ENCODE measurements around the gene CCL19.

DNA sequence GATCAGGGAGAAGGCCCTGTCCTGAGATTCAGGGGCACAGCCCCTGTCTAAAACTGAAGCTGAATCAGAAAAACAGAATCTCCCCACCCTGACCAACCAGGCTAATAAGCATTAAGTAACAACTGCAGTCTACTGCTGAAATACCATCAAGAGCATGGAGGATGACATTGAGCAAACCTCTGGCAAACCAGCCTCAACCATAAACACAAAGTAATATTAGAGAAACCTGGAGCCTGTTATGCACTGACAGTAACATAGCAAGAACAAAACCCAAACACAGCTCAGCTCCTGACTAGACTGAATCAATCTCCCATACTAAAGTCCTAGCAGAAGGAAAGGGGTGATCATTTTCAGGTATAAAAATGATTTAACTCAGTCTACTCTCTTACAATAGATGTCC is 43.6 kb upstream of the CCL19 start:
- TF ChIP-seq, protein P1, sequence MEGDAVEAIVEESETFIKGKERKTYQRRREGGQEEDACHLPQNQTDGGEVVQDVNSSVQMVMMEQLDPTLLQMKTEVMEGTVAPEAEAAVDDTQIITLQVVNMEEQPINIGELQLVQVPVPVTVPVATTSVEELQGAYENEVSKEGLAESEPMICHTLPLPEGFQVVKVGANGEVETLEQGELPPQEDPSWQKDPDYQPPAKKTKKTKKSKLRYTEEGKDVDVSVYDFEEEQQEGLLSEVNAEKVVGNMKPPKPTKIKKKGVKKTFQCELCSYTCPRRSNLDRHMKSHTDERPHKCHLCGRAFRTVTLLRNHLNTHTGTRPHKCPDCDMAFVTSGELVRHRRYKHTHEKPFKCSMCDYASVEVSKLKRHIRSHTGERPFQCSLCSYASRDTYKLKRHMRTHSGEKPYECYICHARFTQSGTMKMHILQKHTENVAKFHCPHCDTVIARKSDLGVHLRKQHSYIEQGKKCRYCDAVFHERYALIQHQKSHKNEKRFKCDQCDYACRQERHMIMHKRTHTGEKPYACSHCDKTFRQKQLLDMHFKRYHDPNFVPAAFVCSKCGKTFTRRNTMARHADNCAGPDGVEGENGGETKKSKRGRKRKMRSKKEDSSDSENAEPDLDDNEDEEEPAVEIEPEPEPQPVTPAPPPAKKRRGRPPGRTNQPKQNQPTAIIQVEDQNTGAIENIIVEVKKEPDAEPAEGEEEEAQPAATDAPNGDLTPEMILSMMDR (IDR thresholded peaks at IDR 0.05; ENCODE audit: extremely low read depth in 1 of 2, insufficient read depth in 1 of 2, low read depth in 1 of 2, low read length in 2 of 2) = no peak
- TF ChIP-seq MYC (IDR thresholded peaks at IDR 0.05; ENCODE audit: low read depth, low read length) (no peak), POLR2A (IDR thresholded peaks at IDR 0.05; ENCODE audit: low read depth, low read length) (no peak), POLR2AphosphoS5 (IDR thresholded peaks at IDR 0.05; ENCODE audit: insufficient read depth, low read depth, low read length) (no peak)
- TF ChIP-seq, protein P2, sequence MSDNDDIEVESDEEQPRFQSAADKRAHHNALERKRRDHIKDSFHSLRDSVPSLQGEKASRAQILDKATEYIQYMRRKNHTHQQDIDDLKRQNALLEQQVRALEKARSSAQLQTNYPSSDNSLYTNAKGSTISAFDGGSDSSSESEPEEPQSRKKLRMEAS (IDR thresholded peaks at IDR 0.05; ENCODE audit: insufficient read depth, insufficient read length) = no peak

All from endothelial cell of umbilical vein (primary cell).